HL-60 (cell line): ENCODE measurements around the gene ENPP7.

Experiments used
- POLR2AphosphoS5 ChIP-seq: IDR thresholded peaks from 2 replicates; pipeline ENCODE4 v1.6.1; 2012; ENCODE audit warnings: low read depth
- TF ChIP-seq, protein P1 (sequence below): IDR thresholded peaks from one replicate; pipeline ENCODE4 v1.5.1; 2011; ENCODE audit warnings: low read length, control low read depth, inconsistent platforms; ENCODE audit not compliant: insufficient read depth
- TF ChIP-seq, protein P2 (sequence below): IDR thresholded peaks from 2 replicates; pipeline ENCODE4 v1.6.1; 2012; ENCODE audit warnings: low read depth; ENCODE audit not compliant: insufficient replicate concordance

DNA sequence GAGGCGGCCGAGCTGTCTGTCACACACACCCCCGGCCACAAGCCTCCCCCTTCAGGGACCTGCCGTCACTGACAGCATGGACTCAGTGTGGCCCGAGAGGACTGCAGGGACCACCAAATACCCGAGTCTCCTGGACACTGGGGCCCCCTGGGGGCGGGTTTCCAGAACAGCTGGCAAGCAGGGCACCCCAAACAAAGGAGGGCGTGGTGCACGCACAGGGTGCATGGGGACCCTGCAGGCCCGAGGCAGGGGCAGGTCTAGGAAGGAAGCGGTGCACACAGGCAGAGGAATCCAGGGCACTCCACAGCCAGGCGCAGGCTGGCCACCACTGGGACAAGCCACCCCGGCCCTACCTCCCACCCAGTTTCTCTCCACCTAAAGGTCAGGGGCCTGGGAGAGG, 28.7 kb upstream of the ENPP7 start:
- TF ChIP-seq, protein P1, sequence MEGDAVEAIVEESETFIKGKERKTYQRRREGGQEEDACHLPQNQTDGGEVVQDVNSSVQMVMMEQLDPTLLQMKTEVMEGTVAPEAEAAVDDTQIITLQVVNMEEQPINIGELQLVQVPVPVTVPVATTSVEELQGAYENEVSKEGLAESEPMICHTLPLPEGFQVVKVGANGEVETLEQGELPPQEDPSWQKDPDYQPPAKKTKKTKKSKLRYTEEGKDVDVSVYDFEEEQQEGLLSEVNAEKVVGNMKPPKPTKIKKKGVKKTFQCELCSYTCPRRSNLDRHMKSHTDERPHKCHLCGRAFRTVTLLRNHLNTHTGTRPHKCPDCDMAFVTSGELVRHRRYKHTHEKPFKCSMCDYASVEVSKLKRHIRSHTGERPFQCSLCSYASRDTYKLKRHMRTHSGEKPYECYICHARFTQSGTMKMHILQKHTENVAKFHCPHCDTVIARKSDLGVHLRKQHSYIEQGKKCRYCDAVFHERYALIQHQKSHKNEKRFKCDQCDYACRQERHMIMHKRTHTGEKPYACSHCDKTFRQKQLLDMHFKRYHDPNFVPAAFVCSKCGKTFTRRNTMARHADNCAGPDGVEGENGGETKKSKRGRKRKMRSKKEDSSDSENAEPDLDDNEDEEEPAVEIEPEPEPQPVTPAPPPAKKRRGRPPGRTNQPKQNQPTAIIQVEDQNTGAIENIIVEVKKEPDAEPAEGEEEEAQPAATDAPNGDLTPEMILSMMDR = no peak
- TF ChIP-seq, protein P2, sequence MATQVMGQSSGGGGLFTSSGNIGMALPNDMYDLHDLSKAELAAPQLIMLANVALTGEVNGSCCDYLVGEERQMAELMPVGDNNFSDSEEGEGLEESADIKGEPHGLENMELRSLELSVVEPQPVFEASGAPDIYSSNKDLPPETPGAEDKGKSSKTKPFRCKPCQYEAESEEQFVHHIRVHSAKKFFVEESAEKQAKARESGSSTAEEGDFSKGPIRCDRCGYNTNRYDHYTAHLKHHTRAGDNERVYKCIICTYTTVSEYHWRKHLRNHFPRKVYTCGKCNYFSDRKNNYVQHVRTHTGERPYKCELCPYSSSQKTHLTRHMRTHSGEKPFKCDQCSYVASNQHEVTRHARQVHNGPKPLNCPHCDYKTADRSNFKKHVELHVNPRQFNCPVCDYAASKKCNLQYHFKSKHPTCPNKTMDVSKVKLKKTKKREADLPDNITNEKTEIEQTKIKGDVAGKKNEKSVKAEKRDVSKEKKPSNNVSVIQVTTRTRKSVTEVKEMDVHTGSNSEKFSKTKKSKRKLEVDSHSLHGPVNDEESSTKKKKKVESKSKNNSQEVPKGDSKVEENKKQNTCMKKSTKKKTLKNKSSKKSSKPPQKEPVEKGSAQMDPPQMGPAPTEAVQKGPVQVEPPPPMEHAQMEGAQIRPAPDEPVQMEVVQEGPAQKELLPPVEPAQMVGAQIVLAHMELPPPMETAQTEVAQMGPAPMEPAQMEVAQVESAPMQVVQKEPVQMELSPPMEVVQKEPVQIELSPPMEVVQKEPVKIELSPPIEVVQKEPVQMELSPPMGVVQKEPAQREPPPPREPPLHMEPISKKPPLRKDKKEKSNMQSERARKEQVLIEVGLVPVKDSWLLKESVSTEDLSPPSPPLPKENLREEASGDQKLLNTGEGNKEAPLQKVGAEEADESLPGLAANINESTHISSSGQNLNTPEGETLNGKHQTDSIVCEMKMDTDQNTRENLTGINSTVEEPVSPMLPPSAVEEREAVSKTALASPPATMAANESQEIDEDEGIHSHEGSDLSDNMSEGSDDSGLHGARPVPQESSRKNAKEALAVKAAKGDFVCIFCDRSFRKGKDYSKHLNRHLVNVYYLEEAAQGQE = no peak
- no peak for TF ChIP-seq POLR2AphosphoS5
